Tibial nerve (tissue), 4 donors: ENCODE results near the gene ALOX5AP.

Experiments used
- CTCF ChIP-seq, 5 experiments: fragments of 200-600 bp in 3 of 5; fragments of 450-650 bp in 2 of 5; sonication (generic) in 3 of 5; IDR thresholded peaks; one replicate each; pipeline ENCODE4 v1.5.1; 2016 to 2019; ENCODE audit warnings: antibody characterized with exemption in 5 of 5, mild to moderate bottlenecking in 3 of 5, moderate library complexity in 2 of 5
- EP300 ChIP-seq, 2 donors: sonication (generic); formaldehyde crosslinking; IDR thresholded peaks; one replicate each; pipeline ENCODE4 v1.6.1; 2017; ENCODE audit warnings: antibody characterized with exemption in 2 of 2, mild to moderate bottlenecking in 1 of 2
- POLR2A ChIP-seq, 2 donors: fragments of 450-650 bp; IDR thresholded peaks; one replicate each; pipeline ENCODE4 v1.6.1; 2017; ENCODE audit warnings: antibody characterized with exemption in 2 of 2, mild to moderate bottlenecking in 2 of 2, moderate library complexity in 2 of 2

GRCh38 chr13:30737511-30738337, 2.4 kb downstream of the ALOX5AP start:
- TF ChIP-seq CTCF (IDR thresholded peaks at IDR 0.05) (no peak), POLR2A (IDR thresholded peaks at IDR 0.05) (no peak), EP300 (IDR thresholded peaks at IDR 0.05) (no peak)
